ENCODE measurements around the gene KRTAP10-2.

Gene KRTAP10-2

GRCh38 chr21:44583089-44583799 lies 31.9 kb upstream of the KRTAP10-2 start (continued):
- no peak for TF ChIP-seq ZNF530 (tag by site-specific recombination; IDR thresholded peaks at IDR 0.05; ENCODE audit: low read depth)
- TF ChIP-seq WT1 (tag by site-specific recombination; IDR thresholded peaks at IDR 0.05), result peak; percentile 48
- TF ChIP-seq ZNF626 (tag by site-specific recombination; IDR thresholded peaks at IDR 0.05), result no peak
- TF ChIP-seq ZNF423 (tag by site-specific recombination; IDR thresholded peaks at IDR 0.05), result no peak
- peak; percentile 91 for TF ChIP-seq SP7 (tag by site-specific recombination; IDR thresholded peaks at IDR 0.05)
- TF ChIP-seq ZNF544 (tag by site-specific recombination; IDR thresholded peaks at IDR 0.05), result no peak
- no peak for TF ChIP-seq TRIM28 (IDR thresholded peaks at IDR 0.05; ENCODE audit: borderline replicate concordance, low read length)
- no peak for TF ChIP-seq ZNF580 (tag by site-specific recombination; IDR thresholded peaks at IDR 0.05)
- no peak for TF ChIP-seq ZNF76 (tag by site-specific recombination; IDR thresholded peaks at IDR 0.05; ENCODE audit: borderline replicate concordance, low read depth)
- TF ChIP-seq ZNF350 (tag by site-specific recombination; IDR thresholded peaks at IDR 0.05), result no peak
- no peak for TF ChIP-seq ZNF16 (tag by site-specific recombination; IDR thresholded peaks at IDR 0.05; ENCODE audit: low read depth)
- no peak for TF ChIP-seq ZBTB7A (tag by site-specific recombination; IDR thresholded peaks at IDR 0.05; ENCODE audit: low read depth)
- TF ChIP-seq ZSCAN30 (tag by site-specific recombination; IDR thresholded peaks at IDR 0.05), result no peak
- no peak for TF ChIP-seq ZNF488 (tag by site-specific recombination; IDR thresholded peaks at IDR 0.05)
- TF ChIP-seq, protein P1, sequence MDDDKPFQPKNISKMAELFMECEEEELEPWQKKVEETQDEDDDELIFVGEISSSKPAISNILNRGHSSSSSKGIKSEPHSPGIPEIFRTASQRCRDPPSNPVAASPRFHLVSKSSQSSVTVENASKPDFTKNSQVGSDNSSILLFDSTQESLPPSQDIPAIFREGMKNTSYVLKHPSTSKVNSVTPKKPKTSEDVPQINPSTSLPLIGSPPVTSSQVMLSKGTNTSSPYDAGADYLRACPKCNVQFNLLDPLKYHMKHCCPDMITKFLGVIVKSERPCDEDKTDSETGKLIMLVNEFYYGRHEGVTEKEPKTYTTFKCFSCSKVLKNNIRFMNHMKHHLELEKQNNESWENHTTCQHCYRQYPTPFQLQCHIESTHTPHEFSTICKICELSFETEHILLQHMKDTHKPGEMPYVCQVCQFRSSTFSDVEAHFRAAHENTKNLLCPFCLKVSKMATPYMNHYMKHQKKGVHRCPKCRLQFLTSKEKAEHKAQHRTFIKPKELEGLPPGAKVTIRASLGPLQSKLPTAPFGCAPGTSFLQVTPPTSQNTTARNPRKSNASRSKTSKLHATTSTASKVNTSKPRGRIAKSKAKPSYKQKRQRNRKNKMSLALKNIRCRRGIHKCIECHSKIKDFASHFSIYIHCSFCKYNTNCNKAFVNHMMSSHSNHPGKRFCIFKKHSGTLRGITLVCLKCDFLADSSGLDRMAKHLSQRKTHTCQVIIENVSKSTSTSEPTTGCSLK (tag by site-specific recombination; IDR thresholded peaks at IDR 0.05), result no peak
- no peak for TF ChIP-seq ZNF114 (tag by site-specific recombination; IDR thresholded peaks at IDR 0.05)
- no peak for TF ChIP-seq ZNF366 (tag by site-specific recombination; conservative IDR thresholded peaks at IDR 0.05)

GRCh38 chr21:44582055-44582454 lies 30.8 kb upstream of the KRTAP10-2 start:
- Histone ChIP-seq H3K4me1 (ENCODE audit: control insufficient read depth, insufficient read depth, low read length) (no peaks in the 10 kb centered on the region), H3K27ac (ENCODE audit: extremely low read depth, low read depth, low read length) (no peak overlapping the region)

More at GRCh38 chr21:44582055-44582454, 30.8 kb upstream of the KRTAP10-2 start:
- Histone ChIP-seq H3K9me3 (ENCODE audit: control insufficient read depth, insufficient read depth, low read depth, low read length) (peaks cover 2% of the 10 kb centered on the region; the same call in 1 of the 2 replicates), H3K36me3 (ENCODE audit: control insufficient read depth in 2 of 2, insufficient read depth in 1 of 2, low read length in 2 of 2) (no peaks in the 10 kb centered on the region), H3K4me3 (ENCODE audit: low read depth, low read length) (no peak overlapping the region)
- no peak for TF ChIP-seq ZNF292 (tag by site-specific recombination; IDR thresholded peaks at IDR 0.05; ENCODE audit: borderline replicate concordance, low read depth)
- TF ChIP-seq MYNN (tag by site-specific recombination; IDR thresholded peaks at IDR 0.05; ENCODE audit: borderline replicate concordance), result no peak
- TF ChIP-seq ATF2 (tag by site-specific recombination; IDR thresholded peaks at IDR 0.05; ENCODE audit: low read depth), result 0 out of 2 replicates have a peak, but pooled peaks have one; percentile 16
- ChIA-PET POLR2A (no interaction called here), CTCF (no interaction called here)

Measured in HEK293 (cell line).